ENCODE results near the gene MRGPRD. TPM values are rescaled to one million over a fixed set of nuclear protein-coding genes. Genes with fewer than 3 reads are reported as not detected.
A peak's percentile ranks its signal among the peaks of the same experiment; 100 is the strongest.

Gene MRGPRD
- total RNA-seq, 4 donors from 2014 or later, result not detected

- DNase-seq (ENCODE audit: low spot score in 2 of 2), result peak; percentile 53 to 69
- Histone ChIP-seq H3K4me3 (no peak overlapping the region), H3K36me3 (no peaks in the 10 kb centered on the region), H3K27me3 (peaks cover 4% of the 10 kb centered on the region), H3K4me1 (no peaks in the 10 kb centered on the region), H3K27ac (no peak overlapping the region), H3K9me3 (no peaks in the 10 kb centered on the region)
- TF ChIP-seq POLR2A (IDR thresholded peaks at IDR 0.05) (no peak), POLR2AphosphoS5 (IDR thresholded peaks at IDR 0.05) (no peak), CTCF (IDR thresholded peaks at IDR 0.05) (no peak), EP300 (IDR thresholded peaks at IDR 0.05) (no peak)
- 87% methylated on average over 15 of the region's 15 CpGs for WGBS
These were observed 14.6 kb downstream of the MRGPRD start for GRCh38 chr11:68965901-68966853.

DNA sequence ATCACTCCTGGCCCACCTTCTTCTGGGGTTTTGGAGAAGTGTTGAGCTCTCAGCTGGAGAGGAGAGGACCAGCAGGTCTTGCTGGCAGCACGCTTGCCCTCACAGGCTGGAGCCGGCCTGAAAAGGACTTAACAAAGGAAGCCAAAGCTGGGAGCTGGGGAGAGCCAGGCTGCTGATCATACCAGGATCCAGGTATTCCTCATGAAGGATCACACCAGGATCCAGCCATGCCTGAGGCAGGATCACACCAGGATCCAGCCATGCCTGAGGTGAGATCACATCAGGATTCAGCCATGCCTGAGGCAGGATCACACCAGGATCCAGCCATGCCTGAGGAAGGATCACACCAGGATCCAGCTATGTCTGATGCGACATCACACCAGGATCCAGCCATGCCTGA is 17.0 kb downstream of the MRGPRD start:
- Histone ChIP-seq H3K9me3 (no peaks in the 10 kb centered on the region), H3K4me3 (no peak overlapping the region), H3K36me3 (no peaks in the 10 kb centered on the region), H3K27me3 (no peaks in the 10 kb centered on the region), H3K4me1 (no peaks in the 10 kb centered on the region), H3K27ac (no peak overlapping the region)
- WGBS, result 50% methylated on average over 1 of the region's 3 CpGs
- DNase-seq (ENCODE audit: low spot score in 2 of 2), result peak; percentile 32 to 57
- no peak for TF ChIP-seq POLR2AphosphoS5 (IDR thresholded peaks at IDR 0.05)
- TF ChIP-seq POLR2A (IDR thresholded peaks at IDR 0.05), result no peak
- no peak for TF ChIP-seq EP300 (IDR thresholded peaks at IDR 0.05)
- no peak for TF ChIP-seq CTCF (IDR thresholded peaks at IDR 0.05)

DNA sequence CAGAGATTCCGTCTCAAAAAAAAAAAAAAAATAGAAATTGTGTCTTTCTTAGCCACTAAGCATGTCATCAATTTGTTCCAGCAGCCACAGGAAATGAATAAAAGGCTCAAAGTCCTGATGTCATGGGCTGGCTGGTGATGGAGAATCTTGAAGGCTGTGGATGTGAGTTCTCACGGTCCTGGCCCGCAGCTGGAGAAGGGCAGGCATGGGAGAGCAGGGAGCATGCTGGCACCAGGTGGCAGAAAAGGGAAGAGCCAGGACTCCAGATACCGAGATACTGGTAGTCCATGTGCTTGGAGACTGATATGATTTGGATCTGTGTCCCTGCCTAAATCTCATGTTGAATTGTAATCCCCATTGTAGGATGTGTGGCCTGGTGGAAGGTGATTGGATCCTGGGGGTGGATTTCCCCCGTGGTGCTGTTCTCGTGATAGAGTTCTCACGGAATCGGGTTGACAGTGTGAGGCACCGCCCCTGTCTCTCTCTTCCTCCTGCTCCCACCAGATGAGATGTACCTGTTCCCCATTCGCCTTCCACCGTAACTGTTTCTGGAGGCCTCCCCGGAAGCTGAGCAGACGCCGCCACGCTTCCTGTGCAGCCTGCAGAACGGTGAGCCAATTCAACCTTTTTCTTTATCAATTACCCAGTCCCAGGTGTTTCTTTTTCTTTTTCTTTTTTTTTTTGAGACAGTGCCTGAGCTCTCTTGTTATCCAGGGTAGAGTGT is 18.1 kb downstream of the MRGPRD start:
- H3K4me1 ChIP-seq, result no peaks in the 10 kb centered on the region
- no peak for TF ChIP-seq EP300 (IDR thresholded peaks at IDR 0.05)
- TF ChIP-seq CTCF (IDR thresholded peaks at IDR 0.05), result no peak
- H3K27ac ChIP-seq, result no peak overlapping the region
- peak in 1 of 2 donors; percentile 31 for DNase-seq (ENCODE audit: low spot score in 2 of 2)
- no peaks in the 10 kb centered on the region for H3K9me3 ChIP-seq
- no peaks in the 10 kb centered on the region for H3K36me3 ChIP-seq
- no peak overlapping the region for H3K4me3 ChIP-seq
- WGBS, result 79% methylated on average over 16 of the region's 16 CpGs
- H3K27me3 ChIP-seq, result no peaks in the 10 kb centered on the region

- H3K4me1 ChIP-seq, result no peaks in the 10 kb centered on the region
- no peak for DNase-seq (ENCODE audit: low spot score in 2 of 2)
- H3K4me3 ChIP-seq, result no peak overlapping the region
- no peaks in the 10 kb centered on the region for H3K27me3 ChIP-seq
- no peak for TF ChIP-seq POLR2AphosphoS5 (IDR thresholded peaks at IDR 0.05)
- no peak for TF ChIP-seq CTCF (IDR thresholded peaks at IDR 0.05)
- TF ChIP-seq POLR2A (IDR thresholded peaks at IDR 0.05), result no peak
- no peak for TF ChIP-seq EP300 (IDR thresholded peaks at IDR 0.05)
- 87% methylated on average over 8 of the region's 8 CpGs for WGBS
- H3K9me3 ChIP-seq, result no peaks in the 10 kb centered on the region
- H3K27ac ChIP-seq, result no peak overlapping the region
- no peaks in the 10 kb centered on the region for H3K36me3 ChIP-seq
These were observed 19.5 kb downstream of the MRGPRD start for GRCh38 chr11:68961245-68961644.

All from suprapubic skin (tissue), 4 donors.